OCI-LY7 (cell line): ENCODE results near the gene CCDC87. TPM values are rescaled to one million over a fixed set of nuclear protein-coding genes. Genes with fewer than 3 reads are reported as not detected.
"Not testable (repeated sequence)": the region's sequence is repeated elsewhere in the genome, so short reads cannot be mapped to it uniquely, and the experiment has no call there.

ENCODE experiments used
- BruUV-seq: library from RNA; stranded (reverse); fragments of 400-500 nt; replicated peaks from 2 replicates; lab custom pipeline; 2021; lab: Mats Ljungman, UMichigan
- CTCF ChIA-PET: fragments of 300-600 bp; sonication (Branson Sonifier 250); formaldehyde crosslinking; loops from one replicate; lab custom pipeline; 2022; ENCODE audit warnings: antibody characterized with exemption; ENCODE audit not compliant: unreplicated experiment; lab: Charles Lee
- POLR2A ChIA-PET: fragments of 300-600 bp; sonication (Branson Sonifier 250); formaldehyde crosslinking; loops from one replicate; lab custom pipeline; 2022; ENCODE audit warnings: antibody characterized with exemption; lab: Charles Lee
- DNase-seq: peaks from one replicate; pipeline ENCODE4 v3.0.0-alpha.2; 2015; ENCODE audit warnings: low spot score
- H2AFZ ChIP-seq: fragments of 200-600 bp; sonication (generic), shearing (Covaris generic); 2 replicates; pipeline ENCODE4 v1.6.1; 2014; ENCODE audit warnings: mild to moderate bottlenecking, antibody characterized with exemption, low read length, moderate library complexity
- H3K27ac ChIP-seq: fragments of 200-600 bp; sonication (generic); 2 replicates; pipeline ENCODE4 v1.5.1; 2014; ENCODE audit warnings: mixed run types, low read depth, mild to moderate bottlenecking, moderate library complexity, low read length, inconsistent platforms; ENCODE audit not compliant: poor library complexity, severe bottlenecking
- H3K36me3 ChIP-seq: fragments of 200-600 bp; sonication (generic); 2 replicates; pipeline ENCODE4 v1.6.1; 2014; ENCODE audit warnings: mild to moderate bottlenecking, antibody characterized with exemption, low read length, moderate library complexity, mixed read lengths; ENCODE audit not compliant: insufficient read depth
- H3K4me1 ChIP-seq: fragments of 200-600 bp; sonication (generic); 2 replicates; pipeline ENCODE4 v1.5.1; 2014; ENCODE audit warnings: mild to moderate bottlenecking, low read length; ENCODE audit not compliant: insufficient read depth, poor library complexity, severe bottlenecking
- H3K4me2 ChIP-seq: fragments of 200-600 bp; sonication (generic); 2 replicates; pipeline ENCODE4 v1.6.1; 2014; ENCODE audit warnings: mild to moderate bottlenecking, low read length
- H3K4me3 ChIP-seq: fragments of 200-600 bp; sonication (generic); 2 replicates; pipeline ENCODE4 v1.5.1; 2014; ENCODE audit warnings: mild to moderate bottlenecking, low read depth, low read length; ENCODE audit not compliant: poor library complexity, severe bottlenecking
- H3K79me2 ChIP-seq: fragments of 200-600 bp; sonication (generic); 2 replicates; pipeline ENCODE4 v1.6.1; 2016; ENCODE audit warnings: low read depth, mild to moderate bottlenecking, low read length, moderate library complexity, mixed read lengths; ENCODE audit not compliant: insufficient read depth
- H3K9me2 ChIP-seq: fragments of 200-600 bp; sonication (generic); 2 replicates; pipeline ENCODE4 v1.6.1; 2016; ENCODE audit warnings: mild to moderate bottlenecking, low read length, mixed read lengths; ENCODE audit not compliant: insufficient read depth
- H3K9me3 ChIP-seq: fragments of 200-600 bp; sonication (generic); 2 replicates; pipeline ENCODE4 v1.6.1; 2014; ENCODE audit warnings: mild to moderate bottlenecking, mixed run types, low read length, mixed read lengths
- H4K20me1 ChIP-seq: fragments of 200-600 bp; sonication (generic); 2 replicates; pipeline ENCODE4 v1.6.1; 2014; ENCODE audit warnings: mild to moderate bottlenecking, antibody characterized with exemption, low read length, moderate library complexity, mixed read lengths; ENCODE audit not compliant: insufficient read depth
- CTCF ChIP-seq: fragments of 200-600 bp; sonication (generic); conservative IDR thresholded peaks from 2 replicates; pipeline ENCODE4 v1.5.1; 2014; ENCODE audit warnings: mild to moderate bottlenecking, antibody characterized with exemption, low read length, moderate library complexity, mixed read lengths
- EZH2phosphoT487 ChIP-seq: fragments of 200-600 bp; sonication (generic); IDR thresholded peaks from 2 replicates; pipeline ENCODE4 v1.6.1; 2018; ENCODE audit warnings: low read depth, borderline replicate concordance, mild to moderate bottlenecking, mixed run types, antibody characterized with exemption, low read length, moderate library complexity, mixed read lengths
- intact Hi-C: fragments of 100-400 bp; cut with micrococcal nuclease; formaldehyde crosslinking; loops from one replicate; pipeline ENCODE4 v1.10.0; 2022; ENCODE audit not compliant: unreplicated experiment
- small RNA-seq: library from RNA; depleted of rRNA; stranded (forward); fragments of <200 nt; gene quantifications from one replicate; pipeline ENCODE3, GENCODE V24; 2014
- total RNA-seq, 2 experiments: library from RNA; depleted of rRNA in 1 of 2; stranded (reverse); fragments of >200 nt in 1 of 2; shearing (Covaris generic) in 1 of 2; gene quantifications; 2 replicates each; pipeline ENCODE4 v1.2.3, GENCODE V29; 2014 to 2022

Gene CCDC87
- total RNA-seq, 2 experiments from 2014 or later, result 0.13 to 0.36 TPM

DNA sequence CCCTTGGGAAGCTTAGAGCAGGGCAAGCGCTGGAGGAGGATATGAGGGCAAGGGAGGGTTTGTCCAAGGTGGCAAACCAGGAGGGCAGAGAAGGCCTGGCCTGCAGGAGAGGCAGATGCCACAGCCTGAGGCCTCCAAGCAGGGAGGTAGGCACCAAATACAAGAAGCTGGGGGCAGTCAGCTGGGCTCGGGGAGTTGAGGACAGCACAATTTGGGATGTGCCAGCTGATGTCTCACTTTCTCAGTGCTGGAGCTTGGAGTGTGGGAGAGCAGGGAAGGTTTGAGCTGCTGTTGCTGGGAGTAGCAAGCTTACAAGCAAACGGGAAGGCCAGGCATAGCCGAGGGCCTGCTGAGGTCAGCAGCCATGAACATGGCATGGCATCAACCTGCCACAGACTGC, 51.0 kb downstream of the CCDC87 start:
- Histone ChIP-seq H3K27ac (no peak overlapping the region), H3K4me1 (peaks cover 30% of the 10 kb centered on the region), H3K4me2 (no peak overlapping the region), H3K36me3 (peaks cover 13% of the 10 kb centered on the region), H2AFZ (no peak overlapping the region), H3K4me3 (no peak overlapping the region), H3K79me2 (peaks cover 9% of the 10 kb centered on the region; the same call in 1 of the 2 replicates), H4K20me1 (no peaks in the 10 kb centered on the region), H3K9me3 (no peaks in the 10 kb centered on the region), H3K9me2 (no peaks in the 10 kb centered on the region)
- ChIA-PET CTCF (no interaction called here), POLR2A (interaction anchor here (0.6 kb wide), 1 partner anchor 131 kb away, joined by 3 read pairs; no protein-coding TSS in a partner anchor)
- TF ChIP-seq CTCF (no peak), EZH2phosphoT487 (no peak)
- BruUV-seq, result no TSS peak
- DNase-seq, result no peak
- intact Hi-C loops, result loop anchor here (5.0 kb wide), 1 partner anchor 75 kb away; the partner anchor contains the start of gene RBM14

DNA sequence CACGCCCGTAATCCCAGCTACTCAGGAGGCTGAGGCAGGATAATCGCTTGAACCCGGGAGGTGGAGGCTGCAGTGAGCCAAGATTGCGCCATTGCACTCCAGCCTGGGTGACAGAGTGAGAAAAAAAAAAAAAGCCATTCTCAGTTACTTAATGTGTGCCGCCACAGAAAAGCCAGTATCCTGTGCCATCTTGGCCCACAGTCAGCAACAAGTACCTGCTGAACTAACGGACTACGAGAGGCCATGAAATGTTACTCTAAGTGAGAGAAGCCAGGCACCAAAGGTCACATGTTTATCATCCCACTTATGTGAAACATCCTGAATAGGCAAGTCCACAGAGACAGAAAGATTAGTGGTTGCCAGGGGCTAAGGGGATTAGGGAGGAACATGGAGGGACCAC, 52.3 kb downstream of the CCDC87 start:
- DNase-seq, H3K27ac ChIP-seq, H3K9me3 ChIP-seq, H3K4me2 ChIP-seq, BruUV-seq, H2AFZ ChIP-seq, H3K79me2 ChIP-seq, H3K9me2 ChIP-seq, H3K4me3 ChIP-seq, H4K20me1 ChIP-seq, CTCF ChIA-PET: not testable (repeated sequence)
- POLR2A ChIA-PET, result interaction anchor here (0.7 kb wide), 1 partner anchor 133 kb away, joined by 3 read pairs; no protein-coding TSS in a partner anchor
- peaks cover 20% of the 10 kb centered on the region for H3K36me3 ChIP-seq
- intact Hi-C loops, result loop anchor here (5.0 kb wide), 1 partner anchor 77 kb away; the partner anchor contains the start of gene RBM14
- H3K4me1 ChIP-seq, result peaks cover 22% of the 10 kb centered on the region

Small RNA genes within 50 kb of the gene (small RNA-seq; reads per million reads assigned to genes)
- gene RNU4-39P, result not detected

Other genes with a start within 250 kb of the CCDC87 start
- gene BRMS1, start 248.0 kb downstream of the CCDC87 start, total RNA-seq (2014; rRNA removed; shearing (Covaris generic)), result 43.8 and 56.2 TPM in 2 replicates
- gene BRMS1, start 248.0 kb downstream of the CCDC87 start, total RNA-seq (2022), result 35.9 and 43.1 TPM in 2 replicates
- gene B4GAT1, start 245.4 kb downstream of the CCDC87 start, total RNA-seq (2014; rRNA removed; shearing (Covaris generic)), result 10.7 and 11.7 TPM in 2 replicates
- 9.4 and 9.8 TPM in 2 replicates for gene B4GAT1, start 245.4 kb downstream of the CCDC87 start, total RNA-seq (2022)
- 24.7 and 33.6 TPM in 2 replicates for gene SLC29A2, start 221.3 kb downstream of the CCDC87 start, total RNA-seq (2014; rRNA removed; shearing (Covaris generic))
- gene SLC29A2, start 221.3 kb downstream of the CCDC87 start, total RNA-seq (2022), result 55.6 and 56.4 TPM in 2 replicates
- gene NPAS4, start 172.0 kb downstream of the CCDC87 start, total RNA-seq (2014; rRNA removed; shearing (Covaris generic)), result not detected in 2 replicates
- not detected in 2 replicates for gene NPAS4, start 172.0 kb downstream of the CCDC87 start, total RNA-seq (2022)
- gene MRPL11, start 154.2 kb downstream of the CCDC87 start, total RNA-seq (2014; rRNA removed; shearing (Covaris generic)), result 82.6 and 101 TPM in 2 replicates
- gene MRPL11, start 154.2 kb downstream of the CCDC87 start, total RNA-seq (2022), result 75.1 and 88.6 TPM in 2 replicates
- gene PELI3, start 126.2 kb downstream of the CCDC87 start, total RNA-seq (2014; rRNA removed; shearing (Covaris generic)), result 7.7 and 8.1 TPM in 2 replicates
- gene PELI3, start 126.2 kb downstream of the CCDC87 start, total RNA-seq (2022), result 4.3 and 4.5 TPM in 2 replicates
- gene DPP3, start 112.6 kb downstream of the CCDC87 start, total RNA-seq (2014; rRNA removed; shearing (Covaris generic)), result 40.0 and 47.2 TPM in 2 replicates
- gene DPP3, start 112.6 kb downstream of the CCDC87 start, total RNA-seq (2022), result 53.4 and 60.3 TPM in 2 replicates
- 8.7 and 14.7 TPM in 2 replicates for gene BBS1, start 82.4 kb downstream of the CCDC87 start, total RNA-seq (2014; rRNA removed; shearing (Covaris generic))
- 15.2 and 15.7 TPM in 2 replicates for gene BBS1, start 82.4 kb downstream of the CCDC87 start, total RNA-seq (2022)
- 11.3 and 11.9 TPM in 2 replicates for gene ZDHHC24, start 47.0 kb downstream of the CCDC87 start, total RNA-seq (2014; rRNA removed; shearing (Covaris generic))
- 33.3 and 35.1 TPM in 2 replicates for gene ZDHHC24, start 47.0 kb downstream of the CCDC87 start, total RNA-seq (2022)
- not detected in 2 replicates for gene ACTN3, start 46.2 kb downstream of the CCDC87 start, total RNA-seq (2014; rRNA removed; shearing (Covaris generic))
- gene ACTN3, start 46.2 kb downstream of the CCDC87 start, total RNA-seq (2022), result 0.15 and 0.27 TPM in 2 replicates
- not detected in 2 replicates for gene CTSF, start 24.5 kb downstream of the CCDC87 start, total RNA-seq (2014; rRNA removed; shearing (Covaris generic))
- not detected in 2 replicates for gene CTSF, start 24.5 kb downstream of the CCDC87 start, total RNA-seq (2022)
- 31.7 and 32.6 TPM in 2 replicates for gene CCS, start 122 bp upstream of the CCDC87 start, total RNA-seq (2014; rRNA removed; shearing (Covaris generic))
- gene CCS, start 122 bp upstream of the CCDC87 start, total RNA-seq (2022), result 34.4 and 36.7 TPM in 2 replicates
- gene RBM14, start 23.6 kb upstream of the CCDC87 start, total RNA-seq (2014; rRNA removed; shearing (Covaris generic)), result 65.8 and 94.6 TPM in 2 replicates
- 227 and 243 TPM in 2 replicates for gene RBM14, start 23.6 kb upstream of the CCDC87 start, total RNA-seq (2022)
- gene RBM4, start 45.6 kb upstream of the CCDC87 start, total RNA-seq (2014; rRNA removed; shearing (Covaris generic)), result 66.0 and 93.9 TPM in 2 replicates
- 139 and 140 TPM in 2 replicates for gene RBM4, start 45.6 kb upstream of the CCDC87 start, total RNA-seq (2022)
- gene RBM4B, start 84.8 kb upstream of the CCDC87 start, total RNA-seq (2014; rRNA removed; shearing (Covaris generic)), result 29.1 and 40.0 TPM in 2 replicates
- gene RBM4B, start 84.8 kb upstream of the CCDC87 start, total RNA-seq (2022), result 38.3 and 39.4 TPM in 2 replicates
- gene SPTBN2, start 136.2 kb upstream of the CCDC87 start, total RNA-seq (2014; rRNA removed; shearing (Covaris generic)), result 22.7 and 25.2 TPM in 2 replicates
- gene SPTBN2, start 136.2 kb upstream of the CCDC87 start, total RNA-seq (2022), result 13.0 and 16.2 TPM in 2 replicates